Chondrocyte (in vitro differentiated cells): ENCODE results near the gene ZNF132. TPM values are rescaled to one million over a fixed set of nuclear protein-coding genes. Genes with fewer than 3 reads are reported as not detected.
A peak's percentile ranks its signal among the peaks of the same experiment; 100 is the strongest.

Source experiments
- DNase-seq: peaks from one replicate; pipeline ENCODE4 v3.0.0; 2021; ENCODE audit warnings: mixed read lengths, low spot score
- H3K27ac Mint-ChIP-seq: one replicate; pipeline ENCODE4 v1.8.0; 2021; ENCODE audit warnings: mild to moderate bottlenecking, moderate library complexity, mixed read lengths; ENCODE audit not compliant: unreplicated experiment
- H3K27me3 Mint-ChIP-seq: 2 replicates; pipeline ENCODE4 v1.8.0; 2021; ENCODE audit warnings: low read depth, mixed read lengths
- H3K36me3 Mint-ChIP-seq: 2 replicates; pipeline ENCODE4 v1.8.0; 2021; ENCODE audit warnings: low read depth, mixed read lengths
- H3K4me1 Mint-ChIP-seq: 2 replicates; pipeline ENCODE4 v1.8.0; 2021; ENCODE audit warnings: low read depth, mild to moderate bottlenecking, mixed read lengths
- H3K4me3 Mint-ChIP-seq: one replicate; pipeline ENCODE4 v1.8.0; 2021; ENCODE audit warnings: mild to moderate bottlenecking, moderate library complexity, mixed read lengths; ENCODE audit not compliant: unreplicated experiment
- H3K9me3 Mint-ChIP-seq: 2 replicates; pipeline ENCODE4 v1.8.0; 2021; ENCODE audit warnings: low read depth, mixed read lengths
- total RNA-seq: library from RNA; stranded (reverse); gene quantifications from 3 replicates; pipeline ENCODE4 v1.2.1, GENCODE V29; 2021
- TF ChIP-seq, protein P1 (sequence below): fragments of 200-600 bp; sonication (generic); IDR thresholded peaks from 2 replicates; pipeline ENCODE4 v1.5.0; 2021; ENCODE audit warnings: antibody characterized with exemption, mild to moderate bottlenecking, moderate library complexity

ZNF132 gene
- total RNA-seq, 1 donor from 2014 or later: 1.8 TPM

- no peaks in the 10 kb centered on the region for H3K4me1 Mint-ChIP-seq
- DNase-seq: no peak
- no peaks in the 10 kb centered on the region for H3K9me3 Mint-ChIP-seq
- H3K27ac Mint-ChIP-seq: peak overlapping the region; percentile 9
- peaks cover 20% of the 10 kb centered on the region for H3K36me3 Mint-ChIP-seq
- H3K4me3 Mint-ChIP-seq: no peak overlapping the region
- H3K27me3 Mint-ChIP-seq: no peaks in the 10 kb centered on the region
- TF ChIP-seq, protein P1, sequence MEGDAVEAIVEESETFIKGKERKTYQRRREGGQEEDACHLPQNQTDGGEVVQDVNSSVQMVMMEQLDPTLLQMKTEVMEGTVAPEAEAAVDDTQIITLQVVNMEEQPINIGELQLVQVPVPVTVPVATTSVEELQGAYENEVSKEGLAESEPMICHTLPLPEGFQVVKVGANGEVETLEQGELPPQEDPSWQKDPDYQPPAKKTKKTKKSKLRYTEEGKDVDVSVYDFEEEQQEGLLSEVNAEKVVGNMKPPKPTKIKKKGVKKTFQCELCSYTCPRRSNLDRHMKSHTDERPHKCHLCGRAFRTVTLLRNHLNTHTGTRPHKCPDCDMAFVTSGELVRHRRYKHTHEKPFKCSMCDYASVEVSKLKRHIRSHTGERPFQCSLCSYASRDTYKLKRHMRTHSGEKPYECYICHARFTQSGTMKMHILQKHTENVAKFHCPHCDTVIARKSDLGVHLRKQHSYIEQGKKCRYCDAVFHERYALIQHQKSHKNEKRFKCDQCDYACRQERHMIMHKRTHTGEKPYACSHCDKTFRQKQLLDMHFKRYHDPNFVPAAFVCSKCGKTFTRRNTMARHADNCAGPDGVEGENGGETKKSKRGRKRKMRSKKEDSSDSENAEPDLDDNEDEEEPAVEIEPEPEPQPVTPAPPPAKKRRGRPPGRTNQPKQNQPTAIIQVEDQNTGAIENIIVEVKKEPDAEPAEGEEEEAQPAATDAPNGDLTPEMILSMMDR: no peak
These were observed 45.1 kb downstream of the ZNF132 start for GRCh38 chr19:58394821-58395219.

DNA sequence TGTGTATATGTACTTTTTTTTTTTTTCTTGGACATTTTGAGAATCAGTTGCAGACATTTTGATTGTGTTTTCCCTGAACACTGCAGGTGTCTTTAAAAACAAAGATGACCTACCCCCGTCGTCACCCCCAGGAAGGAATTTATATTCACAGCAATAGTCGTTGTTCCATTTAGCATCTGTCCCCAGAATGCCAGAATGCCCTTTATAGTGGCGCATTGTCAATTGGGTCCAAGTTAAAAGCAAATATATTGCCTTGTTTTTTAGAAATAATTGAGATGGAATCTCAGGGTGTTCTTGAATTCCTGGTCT lies 46.3 kb downstream of the ZNF132 start:
- peaks cover 26% of the 10 kb centered on the region for H3K36me3 Mint-ChIP-seq
- no peak overlapping the region for H3K4me3 Mint-ChIP-seq
- TF ChIP-seq, protein P1: no peak
- DNase-seq: no peak
- peaks cover 7% of the 10 kb centered on the region for H3K4me1 Mint-ChIP-seq
- no peaks in the 10 kb centered on the region for H3K27me3 Mint-ChIP-seq
- H3K27ac Mint-ChIP-seq: no peak overlapping the region
- H3K9me3 Mint-ChIP-seq: no peaks in the 10 kb centered on the region

DNA sequence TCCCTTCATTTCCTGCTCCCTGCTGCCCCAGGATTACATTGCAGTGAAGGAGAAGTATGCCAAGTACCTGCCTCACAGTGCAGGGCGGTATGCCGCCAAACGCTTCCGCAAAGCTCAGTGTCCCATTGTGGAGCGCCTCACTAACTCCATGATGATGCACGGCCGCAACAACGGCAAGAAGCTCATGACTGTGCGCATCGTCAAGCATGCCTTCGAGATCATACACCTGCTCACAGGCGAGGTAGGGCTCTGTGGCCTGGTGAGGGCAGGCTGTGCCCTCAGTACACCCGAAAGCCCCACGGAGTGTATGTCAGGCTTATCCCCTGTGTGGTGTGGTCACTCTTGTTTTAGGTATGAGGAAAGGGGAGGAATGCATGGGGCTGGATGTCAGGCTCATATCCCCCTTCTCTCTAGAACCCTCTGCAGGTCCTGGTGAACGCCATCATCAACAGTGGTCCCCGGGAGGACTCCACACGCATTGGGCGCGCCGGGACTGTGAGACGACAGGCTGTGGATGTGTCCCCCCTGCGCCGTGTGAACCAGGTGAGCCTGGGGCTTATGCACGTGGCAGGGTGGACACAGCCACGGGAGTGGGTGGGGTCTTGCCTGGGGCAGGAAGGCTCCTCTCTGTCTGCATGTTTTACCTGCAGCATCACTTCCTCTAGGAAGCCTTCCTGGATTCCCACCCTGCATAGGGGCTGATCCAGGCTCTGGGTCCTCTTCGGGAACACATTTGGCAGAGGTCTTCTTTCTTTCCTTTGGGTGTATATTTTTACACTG lies 46.8 kb downstream of the ZNF132 start:
- peaks cover 27% of the 10 kb centered on the region for H3K36me3 Mint-ChIP-seq

GRCh38 chr19:58388175-58388526 lies 51.8 kb downstream of the ZNF132 start:
- H3K36me3 Mint-ChIP-seq: peaks cover 18% of the 10 kb centered on the region
- H3K27ac Mint-ChIP-seq: peak overlapping the region; percentile 97
- TF ChIP-seq, protein P1: no peak
- no peaks in the 10 kb centered on the region for H3K27me3 Mint-ChIP-seq
- H3K9me3 Mint-ChIP-seq: no peaks in the 10 kb centered on the region
- H3K4me3 Mint-ChIP-seq: peak overlapping the region; percentile 95
- peaks cover 33% of the 10 kb centered on the region for H3K4me1 Mint-ChIP-seq
- DNase-seq: no peak

More for the DNA sequence above, 46.8 kb downstream of the ZNF132 start:
- Mint-ChIP-seq H3K27ac (no peak overlapping the region), H3K9me3 (no peaks in the 10 kb centered on the region), H3K27me3 (no peaks in the 10 kb centered on the region), H3K4me1 (peaks cover 13% of the 10 kb centered on the region), H3K4me3 (no peak overlapping the region)
- TF ChIP-seq, protein P1: no peak
- no peak for DNase-seq

DNA sequence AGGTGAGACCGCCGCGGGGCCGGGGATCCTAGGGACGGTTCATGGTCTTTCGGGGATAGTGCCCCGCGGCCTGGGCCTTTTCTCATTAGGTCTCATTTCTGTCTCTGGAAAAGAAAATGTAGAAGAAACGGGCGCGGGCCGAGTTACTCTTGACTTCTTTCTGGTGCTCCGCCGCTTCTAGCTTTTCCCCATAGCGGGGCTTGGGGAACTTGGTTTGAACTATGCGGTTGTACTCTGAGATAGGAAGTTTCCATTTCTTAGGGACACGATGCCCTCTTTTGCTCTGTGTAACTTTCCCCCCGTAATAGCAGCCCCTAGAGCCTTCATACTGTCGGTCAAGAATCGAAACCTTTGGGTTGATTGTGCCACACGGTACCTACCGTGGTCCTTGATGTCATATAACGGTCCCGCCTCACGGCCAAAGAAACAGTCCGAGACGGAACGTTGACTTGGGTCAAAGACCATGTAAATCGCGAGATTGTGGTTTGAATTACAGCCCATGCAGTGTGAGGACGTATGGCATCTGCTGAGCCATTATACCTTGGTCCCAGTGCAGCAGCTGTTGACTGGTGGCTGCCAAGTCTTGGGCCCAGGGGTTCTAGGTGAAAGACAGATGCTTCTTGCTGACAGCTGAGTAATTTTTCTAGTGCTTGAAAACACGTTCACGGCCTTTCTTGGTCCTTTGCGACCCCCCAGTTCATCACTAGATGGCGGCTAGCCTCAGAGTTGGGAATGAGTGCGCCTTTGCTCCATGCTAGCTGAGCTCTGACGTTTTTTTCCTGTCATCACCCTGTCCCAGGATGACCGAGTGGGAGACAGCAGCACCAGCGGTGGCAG lies 52.4 kb downstream of the ZNF132 start:
- H3K4me3 Mint-ChIP-seq: peak overlapping the region; percentile 95
- peak overlapping the region; percentile 97 for H3K27ac Mint-ChIP-seq
- no peaks in the 10 kb centered on the region for H3K9me3 Mint-ChIP-seq
- TF ChIP-seq, protein P1: peak; percentile 7
- no peaks in the 10 kb centered on the region for H3K27me3 Mint-ChIP-seq
- H3K36me3 Mint-ChIP-seq: peaks cover 14% of the 10 kb centered on the region
- DNase-seq: peak; percentile 38
- H3K4me1 Mint-ChIP-seq: peaks cover 33% of the 10 kb centered on the region
